ENCODE data around the gene JMJD7.

JMJD7 gene

GRCh38 chr15:41809121-41809520, 18.8 kb upstream of the JMJD7 start:
- H3K4me3 ChIP-seq (ENCODE audit: low read length), result no peak overlapping the region
- TF ChIP-seq CTCF (conservative IDR thresholded peaks at IDR 0.05; ENCODE audit: low read length), result no peak
- DNase-seq (ENCODE audit: low read depth), result no peak

GRCh38 chr15:41809526-41810220, 18.2 kb upstream of the JMJD7 start:
- no peak overlapping the region for H3K4me3 ChIP-seq (ENCODE audit: low read length)
- DNase-seq (ENCODE audit: low read depth), result no peak
- TF ChIP-seq CTCF (conservative IDR thresholded peaks at IDR 0.05; ENCODE audit: low read length), result no peak

- H3K4me3 ChIP-seq (ENCODE audit: low read length), result no peak overlapping the region
- DNase-seq (ENCODE audit: low read depth), result no peak
- peak; percentile 20; the same call in 1 of the 2 replicates for TF ChIP-seq CTCF (conservative IDR thresholded peaks at IDR 0.05; ENCODE audit: low read length)
Observed at GRCh38 chr15:41810651-41811431, 17.1 kb upstream of the JMJD7 start.

- peak; percentile 93 for TF ChIP-seq CTCF (conservative IDR thresholded peaks at IDR 0.05; ENCODE audit: low read length)
- DNase-seq (ENCODE audit: low read depth), result peak; percentile 82
Observed at GRCh38 chr15:41811432-41812195, 16.3 kb upstream of the JMJD7 start.

GRCh38 chr15:41812820-41813375, 15.0 kb upstream of the JMJD7 start:
- TF ChIP-seq CTCF (conservative IDR thresholded peaks at IDR 0.05; ENCODE audit: low read length), result no peak
- H3K4me3 ChIP-seq (ENCODE audit: low read length), result no peak overlapping the region
- no peak for DNase-seq (ENCODE audit: low read depth)

More at GRCh38 chr15:41811432-41812195, 16.3 kb upstream of the JMJD7 start:
- H3K4me3 ChIP-seq (ENCODE audit: low read length), result no peak overlapping the region

GRCh38 chr15:41813426-41813825, 14.5 kb upstream of the JMJD7 start:
- no peak overlapping the region for H3K4me3 ChIP-seq (ENCODE audit: low read length)
- TF ChIP-seq CTCF (conservative IDR thresholded peaks at IDR 0.05; ENCODE audit: low read length), result no peak
- DNase-seq (ENCODE audit: low read depth), result no peak

Data from AG10803 (cell line).